Endothelial cell of umbilical vein (primary cell): ENCODE measurements around the gene CBFA2T3. TPM values are rescaled to one million over a fixed set of nuclear protein-coding genes. Genes with fewer than 3 reads are reported as not detected.

Source experiments
- BruUV-seq: library from RNA; stranded (reverse); fragments of 400-500 nt; replicated peaks from 2 replicates; lab custom pipeline; 2021; lab: Mats Ljungman, UMichigan
- CTCF ChIA-PET: fragments of 300-600, 350-600 bp; sonication (Branson Sonifier 250); formaldehyde crosslinking; loops from one replicate; lab custom pipeline; 2021; ENCODE audit warnings: antibody characterized with exemption, inconsistent platforms; lab: Charles Lee
- POLR2A ChIA-PET: fragments of 300-600, 350-600 bp; sonication (Branson Sonifier 250); formaldehyde crosslinking; loops from one replicate; lab custom pipeline; 2021; ENCODE audit warnings: antibody characterized with exemption, inconsistent platforms; lab: Charles Lee
- DNase-seq: peaks from one replicate; pipeline ENCODE4 v3.0.0-alpha.2; 2011; ENCODE audit warnings: low read depth, low spot score
- FAIRE-seq: peaks from 2 replicates; lab custom pipeline; 2011; peaks lifted over from hg19 to GRCh38; lab: Jason Lieb, UNC
- H2AFZ ChIP-seq: 2 replicates; pipeline ENCODE4 v1.6.0; 2012; ENCODE audit warnings: low read depth, low read length, control low read depth, inconsistent platforms
- H3K27ac ChIP-seq: 2 replicates; pipeline ENCODE4 v1.5.1; 2011; ENCODE audit warnings: low read depth, mild to moderate bottlenecking, control low read depth, low read length, moderate library complexity; ENCODE audit not compliant: insufficient read depth
- H3K27me3 ChIP-seq, 2 experiments: 2 replicates each; pipeline versions ENCODE4 v1.6.0 to v1.6.1; 2011; ENCODE audit warnings: low read length in 2 of 2, mixed read lengths in 1 of 2; ENCODE audit not compliant: control insufficient read depth in 2 of 2, insufficient read depth in 2 of 2
- H3K36me3 ChIP-seq, 2 experiments: 2 replicates in 1 of 2; 3 replicates in 1 of 2; pipeline ENCODE4 v1.5.1; 2011; ENCODE audit warnings: low read length in 2 of 2, mild to moderate bottlenecking in 1 of 2, moderate library complexity in 1 of 2; ENCODE audit not compliant: control insufficient read depth in 2 of 2, insufficient read depth in 2 of 2; ENCODE audit errors: extremely low read depth in 1 of 2
- H3K4me1 ChIP-seq: 3 replicates; pipeline ENCODE4 v1.5.1; 2011; ENCODE audit warnings: mild to moderate bottlenecking, low read length; ENCODE audit not compliant: control insufficient read depth, insufficient read depth; ENCODE audit errors: extremely low read depth
- H3K4me2 ChIP-seq: 2 replicates; pipeline ENCODE4 v1.6.1; 2011; ENCODE audit warnings: low read length, control low read depth, mixed read lengths; ENCODE audit not compliant: insufficient read depth
- H3K4me3 ChIP-seq, 3 experiments: fragments of 200-600 bp in 1 of 3; sonication (generic), shearing (Covaris generic) in 1 of 3; replicated peaks in 1 of 3; 2 replicates each; pipeline ENCODE4 v1.5.1; 2011 to 2016; ENCODE audit warnings: control low read depth in 3 of 3, low read length in 3 of 3, mild to moderate bottlenecking in 2 of 3, inconsistent platforms in 1 of 3, low read depth in 1 of 3, moderate library complexity in 1 of 3; ENCODE audit not compliant: insufficient read depth in 1 of 3
- H3K79me2 ChIP-seq: 2 replicates; pipeline ENCODE4 v1.6.0; 2012; ENCODE audit warnings: low read length, inconsistent platforms; ENCODE audit not compliant: control insufficient read depth, insufficient read depth
- H3K9ac ChIP-seq: replicated peaks from 2 replicates; pipeline ENCODE3; 2011; ENCODE audit warnings: low read length, control low read depth; ENCODE audit not compliant: insufficient read depth; ENCODE audit errors: extremely low read depth
- H3K9me1 ChIP-seq: replicated peaks from 3 replicates; pipeline ENCODE4 v1.6.0; 2011; ENCODE audit warnings: mild to moderate bottlenecking, low read length; ENCODE audit not compliant: control insufficient read depth, insufficient read depth; ENCODE audit errors: extremely low read depth
- H3K9me3 ChIP-seq: replicated peaks from 2 replicates; pipeline ENCODE4 v1.5.1; 2012; ENCODE audit warnings: low read length, inconsistent platforms; ENCODE audit not compliant: control insufficient read depth, insufficient read depth
- H4K20me1 ChIP-seq: replicated peaks from 2 replicates; pipeline ENCODE3; 2011; ENCODE audit warnings: mild to moderate bottlenecking, low read length; ENCODE audit not compliant: control insufficient read depth, insufficient read depth; ENCODE audit errors: extremely low read depth
- EZH2 ChIP-seq: IDR thresholded peaks from 2 replicates; pipeline ENCODE4 v1.6.1; 2012; ENCODE audit warnings: borderline replicate concordance, low read depth, mild to moderate bottlenecking, moderate library complexity, low read length, inconsistent platforms; ENCODE audit not compliant: severe bottlenecking
- FOS ChIP-seq: IDR thresholded peaks from 2 replicates; pipeline ENCODE4 v1.6.1; 2011; ENCODE audit warnings: mild to moderate bottlenecking, low read length, moderate library complexity, borderline replicate concordance; ENCODE audit not compliant: insufficient read depth
- GATA2 ChIP-seq: IDR thresholded peaks from 2 replicates; pipeline ENCODE4 v1.7.0; 2011; ENCODE audit warnings: low read depth, mild to moderate bottlenecking, moderate library complexity, mixed read lengths, low read length; ENCODE audit not compliant: insufficient read length, insufficient read depth
- MYC ChIP-seq: IDR thresholded peaks from one replicate; pipeline ENCODE4 v1.6.1; 2011; ENCODE audit warnings: mild to moderate bottlenecking, low read depth, low read length
- POLR2A ChIP-seq: IDR thresholded peaks from 2 replicates; pipeline ENCODE4 v1.6.1; 2012; ENCODE audit warnings: low read depth, mild to moderate bottlenecking, control low read depth, low read length
- POLR2AphosphoS5 ChIP-seq: IDR thresholded peaks from 2 replicates; pipeline ENCODE4 v1.6.1; 2012; ENCODE audit warnings: low read depth, mild to moderate bottlenecking, control low read depth, low read length, moderate library complexity; ENCODE audit not compliant: insufficient read depth
- dilution Hi-C: fragments of 300-500 bp; cut with MboI; formaldehyde crosslinking; loops from one replicate; pipeline ENCODE4 v1.15.0; 2019; ENCODE audit warnings: low sequenced_read_pairs; ENCODE audit not compliant: extremely low pct_ligation_motif_present
- intact Hi-C: fragments of 100-400 bp; cut with micrococcal nuclease; formaldehyde crosslinking; loops from one replicate; pipeline ENCODE4 v1.10.0; 2022
- polyA plus RNA-seq, 4 experiments: library from polyadenylated mRNA; depleted of rRNA in 3 of 4; stranded (reverse) in 3 of 4; unstranded in 1 of 4; fragments of >200 nt; gene quantifications; 2 replicates each; pipeline versions ENCODE4 v1.2.1 to v1.2.3, GENCODE V29; 2011 to 2012; ENCODE audit warnings: missing spikeins in 1 of 4
- total RNA-seq: library from RNA; stranded (reverse); gene quantifications from 2 replicates; pipeline ENCODE4 v1.2.3, GENCODE V29; 2021
- TF ChIP-seq, protein P1 (sequence below), 2 donors: IDR thresholded peaks; 1 replicate in 1 of 2; 2 replicates in 1 of 2; pipeline ENCODE4 v1.5.1; 2011; ENCODE audit warnings: low read length in 2 of 2, mild to moderate bottlenecking in 2 of 2, moderate library complexity in 2 of 2, control low read depth in 1 of 2, inconsistent platforms in 1 of 2, low read depth in 1 of 2; ENCODE audit not compliant: insufficient read depth in 1 of 2; ENCODE audit errors: extremely low read depth in 1 of 2
- TF ChIP-seq, protein P2 (sequence below): IDR thresholded peaks from 2 replicates; pipeline ENCODE4 v1.6.1; 2011; ENCODE audit not compliant: insufficient read depth, insufficient read length

The CBFA2T3 gene
- total and polyA plus RNA-seq, 2 donors (not counting 3 experiments of a cell fraction or from before 2014, with no cell fraction given), result not detected

DNA sequence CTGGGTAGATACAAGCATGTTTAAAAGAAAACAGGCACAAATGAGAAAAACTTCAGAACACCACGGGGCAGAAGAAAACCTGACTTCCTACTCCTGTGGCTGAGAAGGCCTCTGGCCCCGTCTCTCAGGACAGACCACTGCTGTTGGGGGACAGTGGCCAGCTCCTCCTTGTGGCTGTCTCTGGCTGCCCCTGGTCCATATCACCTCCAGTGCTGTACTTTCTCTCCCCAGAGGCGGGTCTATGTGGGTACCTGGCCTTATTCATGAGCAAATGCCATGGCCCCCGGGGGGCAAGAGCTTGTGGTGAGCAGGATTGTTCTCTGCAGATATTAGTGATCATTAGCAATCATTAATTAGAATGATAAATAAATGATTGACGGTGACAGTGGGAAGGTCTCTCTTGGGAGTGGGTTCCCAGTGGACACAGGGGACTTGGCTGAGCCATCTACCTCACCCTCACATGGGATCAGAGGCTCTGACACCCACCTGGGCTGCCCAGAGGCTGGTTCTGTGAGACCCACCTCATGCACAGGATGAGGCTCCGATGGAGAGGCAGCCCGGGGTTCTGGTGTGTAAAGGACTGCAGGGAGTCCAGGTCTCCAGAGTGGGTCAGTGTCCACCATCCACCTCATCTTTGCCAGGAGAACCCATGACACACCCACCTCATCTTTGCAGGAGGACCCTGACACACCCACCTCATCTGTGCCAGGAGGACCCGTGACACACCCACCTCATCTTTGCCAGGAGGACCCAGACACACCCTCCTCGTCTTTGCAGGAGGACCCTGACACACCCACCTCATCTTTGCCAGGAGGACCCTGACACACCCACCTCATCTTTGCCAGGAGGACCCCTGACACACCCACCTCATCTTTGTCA is 30.6 kb upstream of the CBFA2T3 start:
- no peak for DNase-seq
- FAIRE-seq, result no peak
- CTCF ChIA-PET, result no interaction called here
- Histone ChIP-seq H3K9me3 (no peaks in the 10 kb centered on the region), H2AFZ (no peak overlapping the region), H3K27ac (no peak overlapping the region), H3K4me1 (no peaks in the 10 kb centered on the region), H3K79me2 (no peaks in the 10 kb centered on the region), H3K4me3 (no peak overlapping the region), H3K4me2 (no peak overlapping the region), H4K20me1 (no peaks in the 10 kb centered on the region), H3K27me3 (peaks cover 0 to 4% of the 10 kb centered on the region in 2 experiments), H3K9me1 (no peaks in the 10 kb centered on the region), H3K36me3 (no peaks in the 10 kb centered on the region), H3K9ac (no peak overlapping the region)
- TF ChIP-seq MYC, result no peak
- intact Hi-C loops (no loop called here), dilution Hi-C loops (no loop called here)
- POLR2A ChIA-PET, result no interaction called here
- no TSS peak for BruUV-seq

DNA sequence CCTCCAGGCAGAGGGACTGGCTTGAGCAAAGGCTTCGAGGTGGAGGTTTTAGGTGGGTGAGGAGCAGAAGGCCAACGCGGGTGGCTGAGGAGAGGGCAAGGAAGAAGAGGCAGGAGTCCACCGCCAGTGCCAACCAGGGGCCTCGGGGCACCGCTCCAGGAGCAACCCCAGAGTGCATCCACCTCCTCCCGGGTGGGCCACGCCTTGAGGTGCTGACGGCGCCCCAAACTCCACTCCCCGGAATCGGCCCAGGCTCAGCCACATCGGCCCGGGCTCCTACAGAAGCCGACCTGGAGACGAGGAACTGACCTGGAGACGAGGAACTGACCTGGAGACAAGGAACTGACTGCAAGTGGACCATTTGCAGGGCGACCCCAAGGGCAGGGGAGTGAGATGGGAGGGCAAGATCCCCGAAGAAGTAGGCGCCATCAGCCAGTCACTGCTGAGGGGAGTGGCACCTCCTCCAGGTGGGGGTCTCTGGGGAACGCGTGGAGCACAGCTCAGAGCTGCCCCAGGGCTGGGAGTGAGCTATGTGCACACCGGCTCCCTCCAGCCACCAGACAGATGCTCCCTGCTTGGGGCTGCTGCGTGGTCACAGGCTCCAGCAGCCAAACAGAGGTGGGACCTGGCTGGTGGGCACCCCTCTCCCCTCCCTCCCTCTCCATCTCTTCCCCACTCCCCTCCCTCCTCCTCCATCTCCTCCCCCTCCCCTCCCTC is 29.2 kb upstream of the CBFA2T3 start:
- DNase-seq, result no peak
- H3K4me1 ChIP-seq, result no peaks in the 10 kb centered on the region
- no peak overlapping the region for H3K27ac ChIP-seq
- no peaks in the 10 kb centered on the region for H3K36me3 ChIP-seq
- no peaks in the 10 kb centered on the region for H4K20me1 ChIP-seq
- no peak for FAIRE-seq
- H3K79me2 ChIP-seq, result no peaks in the 10 kb centered on the region
- peaks cover 0 to 4% of the 10 kb centered on the region in 2 experiments for H3K27me3 ChIP-seq
- TF ChIP-seq FOS, result no peak
- TF ChIP-seq POLR2AphosphoS5, result no peak
- TF ChIP-seq, protein P1, sequence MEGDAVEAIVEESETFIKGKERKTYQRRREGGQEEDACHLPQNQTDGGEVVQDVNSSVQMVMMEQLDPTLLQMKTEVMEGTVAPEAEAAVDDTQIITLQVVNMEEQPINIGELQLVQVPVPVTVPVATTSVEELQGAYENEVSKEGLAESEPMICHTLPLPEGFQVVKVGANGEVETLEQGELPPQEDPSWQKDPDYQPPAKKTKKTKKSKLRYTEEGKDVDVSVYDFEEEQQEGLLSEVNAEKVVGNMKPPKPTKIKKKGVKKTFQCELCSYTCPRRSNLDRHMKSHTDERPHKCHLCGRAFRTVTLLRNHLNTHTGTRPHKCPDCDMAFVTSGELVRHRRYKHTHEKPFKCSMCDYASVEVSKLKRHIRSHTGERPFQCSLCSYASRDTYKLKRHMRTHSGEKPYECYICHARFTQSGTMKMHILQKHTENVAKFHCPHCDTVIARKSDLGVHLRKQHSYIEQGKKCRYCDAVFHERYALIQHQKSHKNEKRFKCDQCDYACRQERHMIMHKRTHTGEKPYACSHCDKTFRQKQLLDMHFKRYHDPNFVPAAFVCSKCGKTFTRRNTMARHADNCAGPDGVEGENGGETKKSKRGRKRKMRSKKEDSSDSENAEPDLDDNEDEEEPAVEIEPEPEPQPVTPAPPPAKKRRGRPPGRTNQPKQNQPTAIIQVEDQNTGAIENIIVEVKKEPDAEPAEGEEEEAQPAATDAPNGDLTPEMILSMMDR (IDR thresholded peaks at IDR 0.05; ENCODE audit: extremely low read depth in 1 of 2, insufficient read depth in 1 of 2, low read depth in 1 of 2, low read length in 2 of 2), result no peak
- TF ChIP-seq, protein P2, sequence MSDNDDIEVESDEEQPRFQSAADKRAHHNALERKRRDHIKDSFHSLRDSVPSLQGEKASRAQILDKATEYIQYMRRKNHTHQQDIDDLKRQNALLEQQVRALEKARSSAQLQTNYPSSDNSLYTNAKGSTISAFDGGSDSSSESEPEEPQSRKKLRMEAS, result no peak
- no peak for TF ChIP-seq GATA2
- no peak for TF ChIP-seq POLR2A
- no peak for TF ChIP-seq MYC
- TF ChIP-seq EZH2, result no peak
- ChIA-PET POLR2A (no interaction called here), CTCF (no interaction called here)
- no peak overlapping the region for H3K9ac ChIP-seq
- dilution Hi-C loops (no loop called here), intact Hi-C loops (no loop called here)
- BruUV-seq, result no TSS peak
- no peak overlapping the region for H3K4me3 ChIP-seq
- no peaks in the 10 kb centered on the region for H3K9me3 ChIP-seq
- no peak overlapping the region for H3K4me2 ChIP-seq
- H3K9me1 ChIP-seq, result no peaks in the 10 kb centered on the region
- no peak overlapping the region for H2AFZ ChIP-seq
